ENCODE results near the gene GRM7.

The GRM7 gene

GRCh38 chr3:7160689-7161088, 299.8 kb downstream of the GRM7 start:
- no peak for DNase-seq

GRCh38 chr3:7166460-7166859, 305.5 kb downstream of the GRM7 start:
- DNase-seq: no peak

- no peak for DNase-seq
These were observed 310.6 kb downstream of the GRM7 start for GRCh38 chr3:7171493-7171892.

GRCh38 chr3:7172996-7173395, 312.1 kb downstream of the GRM7 start:
- DNase-seq: no peak

- DNase-seq: no peak
These were observed 327.6 kb downstream of the GRM7 start for GRCh38 chr3:7188551-7188950.

- no peak for DNase-seq
These were observed 329.2 kb downstream of the GRM7 start for GRCh38 chr3:7190095-7190494.

GRCh38 chr3:7193269-7193668, 332.4 kb downstream of the GRM7 start:
- no peak for DNase-seq

- DNase-seq: no peak
These were observed 333.3 kb downstream of the GRM7 start for GRCh38 chr3:7194071-7194835.

GRCh38 chr3:7195934-7196333, 335.0 kb downstream of the GRM7 start:
- DNase-seq: no peak

- DNase-seq: no peak
These were observed 340.9 kb downstream of the GRM7 start for GRCh38 chr3:7201784-7202183.

- DNase-seq: no peak
These were observed 343.3 kb downstream of the GRM7 start for GRCh38 chr3:7203969-7204847.

GRCh38 chr3:7204848-7205156, 343.9 kb downstream of the GRM7 start:
- DNase-seq: no peak

- DNase-seq: no peak
These were observed 344.6 kb downstream of the GRM7 start for GRCh38 chr3:7205535-7205934.

- no peak for DNase-seq
These were observed 345.0 kb downstream of the GRM7 start for GRCh38 chr3:7205962-7206361.

- no peak for DNase-seq
These were observed 346.2 kb downstream of the GRM7 start for GRCh38 chr3:7207125-7207524.

GRCh38 chr3:7207928-7208327, 347.0 kb downstream of the GRM7 start:
- no peak for DNase-seq

GRCh38 chr3:7209098-7209497, 348.2 kb downstream of the GRM7 start:
- no peak for DNase-seq

- DNase-seq: no peak
These were observed 350.8 kb downstream of the GRM7 start for GRCh38 chr3:7211740-7212139.

- DNase-seq: no peak
These were observed 354.8 kb downstream of the GRM7 start for GRCh38 chr3:7215706-7216105.

GRCh38 chr3:7226393-7226792, 365.5 kb downstream of the GRM7 start:
- no peak for DNase-seq

- no peak for DNase-seq
These were observed 377.8 kb downstream of the GRM7 start for GRCh38 chr3:7238565-7239295.

- no peak for DNase-seq
These were observed 380.8 kb downstream of the GRM7 start for GRCh38 chr3:7241584-7242302.

- DNase-seq: no peak
These were observed 381.4 kb downstream of the GRM7 start for GRCh38 chr3:7242303-7242635.
